ENCODE results near the gene DLX4.

DNA sequence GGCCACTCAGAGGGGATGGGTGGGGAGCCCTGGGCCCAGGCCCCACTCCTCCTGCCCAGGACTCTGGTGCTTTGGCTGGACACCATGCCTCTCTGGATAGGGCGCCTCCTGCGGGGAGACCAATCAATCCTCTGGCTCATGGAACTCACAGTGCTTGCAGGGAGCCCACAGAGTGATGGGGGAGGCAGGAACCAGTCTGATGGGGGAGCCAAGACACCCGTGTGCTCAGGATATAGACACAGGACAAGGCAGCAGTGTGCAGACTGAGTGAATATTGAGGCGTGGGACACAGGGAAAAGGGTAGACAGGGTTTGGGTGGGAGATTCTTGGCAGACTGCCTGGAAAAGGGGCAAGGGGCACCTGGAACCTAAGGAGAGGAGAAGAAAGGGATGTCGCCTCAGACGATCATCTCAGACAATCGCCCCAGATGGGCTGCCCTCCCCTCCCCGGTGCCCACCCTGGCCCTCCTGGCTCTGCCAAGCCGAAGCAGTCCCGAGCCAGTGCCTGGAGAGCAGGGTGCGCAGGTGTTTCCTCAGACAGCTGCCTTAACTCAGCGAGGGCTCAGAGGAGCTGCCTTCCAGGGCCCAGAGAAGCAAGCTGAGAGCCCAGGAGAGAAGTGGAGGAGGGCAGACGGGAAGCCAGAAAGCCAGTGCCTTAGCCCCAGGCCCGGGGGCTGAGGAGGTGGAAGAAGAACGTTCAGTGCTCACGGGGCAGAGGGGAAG, 37.4 kb upstream of the DLX4 start:
- TF ChIP-seq CTCF (IDR thresholded peaks at IDR 0.05; ENCODE audit: borderline replicate concordance, extremely low read depth, low read length, poor library complexity, severe bottlenecking), result no peak
- no peak for TF ChIP-seq EZH2 (IDR thresholded peaks at IDR 0.05; ENCODE audit: borderline replicate concordance, low read depth, low read length, severe bottlenecking)
